Vagina (tissue), 2 donors: ENCODE data around the gene SEC62. TPM values are rescaled to one million over a fixed set of nuclear protein-coding genes. Genes with fewer than 3 reads are reported as not detected.

Experiments used
- DNase-seq, 2 donors: peaks; one replicate each; pipeline ENCODE4 v3.0.0-alpha.2; 2017; ENCODE audit errors: extremely low spot score in 2 of 2
- H3K27ac ChIP-seq: fragments of 200-600 bp; sonication (generic); one replicate; pipeline ENCODE4 v1.5.1; 2019
- H3K27me3 ChIP-seq: fragments of 200-600 bp; sonication (generic); one replicate; pipeline ENCODE4 v1.5.1; 2019
- H3K36me3 ChIP-seq, 2 donors: fragments of 200-600 bp; sonication (generic); one replicate each; pipeline ENCODE4 v1.5.1; 2017 to 2019
- H3K4me1 ChIP-seq: fragments of 200-600 bp; sonication (generic); one replicate; pipeline ENCODE4 v1.5.1; 2019
- H3K4me3 ChIP-seq, 2 donors: fragments of 200-600 bp; sonication (generic); 1 replicate in 1 of 2; 2 replicates in 1 of 2; pipeline ENCODE4 v1.5.1; 2016 to 2019
- H3K9me3 ChIP-seq: fragments of 200-600 bp; sonication (generic); one replicate; pipeline ENCODE4 v1.5.1; 2019
- POLR2A ChIP-seq, 2 donors: fragments of 450-650 bp; IDR thresholded peaks; one replicate each; pipeline ENCODE4 v1.6.1; 2017; ENCODE audit warnings: antibody characterized with exemption in 2 of 2, mild to moderate bottlenecking in 2 of 2, moderate library complexity in 2 of 2
- POLR2AphosphoS5 ChIP-seq, 2 donors: sonication (generic); formaldehyde crosslinking; IDR thresholded peaks; one replicate each; pipeline ENCODE4 v1.9.0; 2017; ENCODE audit warnings: antibody characterized with exemption in 2 of 2, mild to moderate bottlenecking in 2 of 2, low read depth in 1 of 2; ENCODE audit not compliant: insufficient read depth in 1 of 2
- intact Hi-C: fragments of 100-400 bp; cut with DNase I; formaldehyde crosslinking; loops from one replicate; pipeline ENCODE4 v1.15.1; 2023
- total RNA-seq: library from RNA; depleted of rRNA; stranded (reverse); fragments of >200 nt; gene quantifications from one replicate; pipeline ENCODE4 v1.2.3, GENCODE V29; 2016
- TF ChIP-seq, protein P1 (sequence below), 3 experiments: fragments of 450-650 bp in 2 of 3; fragments of 200-600 bp in 1 of 3; sonication (generic) in 1 of 3; IDR thresholded peaks; one replicate each; pipeline ENCODE4 v1.5.1; 2017 to 2019; ENCODE audit warnings: antibody characterized with exemption in 3 of 3, mild to moderate bottlenecking in 2 of 3, moderate library complexity in 2 of 3

Gene SEC62
- total RNA-seq, 1 donor from 2014 or later, result 38.1 TPM

DNA sequence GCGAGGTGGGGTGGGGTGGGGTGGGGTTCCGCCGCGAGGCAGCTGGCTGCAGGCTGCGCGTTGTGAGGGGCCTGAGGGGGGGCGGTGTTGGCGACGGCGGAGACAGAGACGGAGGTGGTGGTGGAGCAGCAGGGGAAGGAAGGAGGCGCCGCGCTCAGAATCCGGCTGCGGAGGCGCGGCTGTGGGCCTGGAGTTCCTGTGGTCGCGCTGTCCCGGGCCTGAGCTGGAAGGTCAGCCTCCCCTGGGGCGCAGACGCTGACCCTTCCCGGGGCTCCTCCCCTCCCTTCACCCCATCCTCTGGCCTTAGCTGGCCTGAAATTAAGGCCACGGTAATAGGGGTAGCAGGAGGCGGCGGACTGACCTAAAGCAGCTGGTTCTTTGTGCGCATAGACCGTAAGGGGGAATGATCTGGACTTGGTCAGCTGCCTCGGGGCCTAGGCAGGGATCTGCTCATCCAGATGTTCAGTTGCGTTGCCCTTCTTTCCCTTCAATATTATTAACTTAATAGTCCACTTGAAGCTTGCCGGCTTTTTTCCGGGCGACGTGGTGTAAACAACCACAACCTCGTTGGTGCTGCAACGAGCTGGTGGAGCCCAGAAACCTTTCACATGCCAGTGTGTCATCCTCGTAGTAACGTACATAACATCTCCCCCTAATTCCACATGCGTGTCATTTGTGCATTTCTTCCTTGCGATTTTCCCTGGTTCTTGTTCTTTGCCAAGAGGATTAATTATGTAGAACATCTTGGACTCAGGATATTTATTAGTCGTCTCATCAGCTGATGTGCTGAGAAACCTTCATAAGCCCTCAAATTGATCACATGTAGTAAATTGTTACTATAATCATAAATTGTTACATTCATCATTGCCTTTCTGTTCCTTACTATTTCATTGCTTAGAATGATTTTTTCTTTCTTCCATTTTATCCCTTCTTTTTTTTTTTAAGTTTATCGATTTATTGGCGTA, 626 bp downstream of the SEC62 start:
- TF ChIP-seq POLR2A (IDR thresholded peaks at IDR 0.05), result no peak
- TF ChIP-seq, protein P1, sequence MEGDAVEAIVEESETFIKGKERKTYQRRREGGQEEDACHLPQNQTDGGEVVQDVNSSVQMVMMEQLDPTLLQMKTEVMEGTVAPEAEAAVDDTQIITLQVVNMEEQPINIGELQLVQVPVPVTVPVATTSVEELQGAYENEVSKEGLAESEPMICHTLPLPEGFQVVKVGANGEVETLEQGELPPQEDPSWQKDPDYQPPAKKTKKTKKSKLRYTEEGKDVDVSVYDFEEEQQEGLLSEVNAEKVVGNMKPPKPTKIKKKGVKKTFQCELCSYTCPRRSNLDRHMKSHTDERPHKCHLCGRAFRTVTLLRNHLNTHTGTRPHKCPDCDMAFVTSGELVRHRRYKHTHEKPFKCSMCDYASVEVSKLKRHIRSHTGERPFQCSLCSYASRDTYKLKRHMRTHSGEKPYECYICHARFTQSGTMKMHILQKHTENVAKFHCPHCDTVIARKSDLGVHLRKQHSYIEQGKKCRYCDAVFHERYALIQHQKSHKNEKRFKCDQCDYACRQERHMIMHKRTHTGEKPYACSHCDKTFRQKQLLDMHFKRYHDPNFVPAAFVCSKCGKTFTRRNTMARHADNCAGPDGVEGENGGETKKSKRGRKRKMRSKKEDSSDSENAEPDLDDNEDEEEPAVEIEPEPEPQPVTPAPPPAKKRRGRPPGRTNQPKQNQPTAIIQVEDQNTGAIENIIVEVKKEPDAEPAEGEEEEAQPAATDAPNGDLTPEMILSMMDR (IDR thresholded peaks at IDR 0.05), result no peak
- peak in 1 of 2 donors; percentile 57 for TF ChIP-seq POLR2AphosphoS5 (IDR thresholded peaks at IDR 0.05; ENCODE audit: insufficient read depth in 1 of 2, low read depth in 1 of 2)
- peak overlapping the region; percentile 65 to 88 for H3K4me3 ChIP-seq
- no peaks in the 10 kb centered on the region for H3K9me3 ChIP-seq
- H3K27ac ChIP-seq, result peak overlapping the region; percentile 99
- no peak for DNase-seq
- no peaks in the 10 kb centered on the region for H3K27me3 ChIP-seq
- H3K4me1 ChIP-seq, result peaks cover 57% of the 10 kb centered on the region
- H3K36me3 ChIP-seq, result no peaks in the 10 kb centered on the region
- intact Hi-C loops, result no loop called here

DNA sequence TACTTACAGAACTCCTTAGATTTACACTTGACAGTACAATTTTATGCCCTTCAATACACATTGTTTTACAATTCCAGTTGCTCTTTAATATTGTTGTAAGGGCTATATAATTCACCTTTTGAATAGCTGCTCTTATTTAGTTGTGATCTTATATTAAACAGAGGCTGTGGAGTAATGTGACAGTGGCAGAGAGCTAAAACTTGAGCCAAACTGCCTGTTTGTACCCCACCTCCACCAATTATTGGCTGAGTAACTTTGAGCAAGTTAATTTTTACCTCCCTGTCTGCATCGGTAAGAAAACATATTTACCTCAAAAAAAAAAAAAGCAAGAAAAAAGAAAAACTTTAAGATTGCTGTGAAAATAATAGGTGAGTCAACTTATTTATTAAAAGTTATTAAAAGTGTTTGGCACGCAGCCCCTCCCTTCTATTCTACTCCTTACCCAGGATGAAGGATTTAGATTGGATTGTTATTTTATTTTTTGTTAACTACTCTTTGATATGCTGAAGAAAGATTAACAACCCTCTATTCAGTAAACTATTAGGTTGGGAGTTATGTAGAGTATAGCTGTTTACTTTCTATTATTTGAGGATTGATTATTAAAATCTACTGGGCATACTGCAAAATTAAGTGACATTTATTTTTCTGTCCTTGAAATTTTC, 1.7 kb downstream of the SEC62 start:
- Histone ChIP-seq H3K27me3 (no peaks in the 10 kb centered on the region), H3K4me1 (peaks cover 63% of the 10 kb centered on the region), H3K27ac (peak overlapping the region; percentile 99), H3K9me3 (no peaks in the 10 kb centered on the region), H3K36me3 (no peaks in the 10 kb centered on the region), H3K4me3 (peak overlapping the region in 1 of 2 donors; percentile 88)
- no peak for TF ChIP-seq POLR2AphosphoS5 (IDR thresholded peaks at IDR 0.05; ENCODE audit: insufficient read depth in 1 of 2, low read depth in 1 of 2)
- TF ChIP-seq, protein P1 (IDR thresholded peaks at IDR 0.05), result no peak
- no peak for TF ChIP-seq POLR2A (IDR thresholded peaks at IDR 0.05)
- intact Hi-C loops, result no loop called here
- no peak for DNase-seq

DNA sequence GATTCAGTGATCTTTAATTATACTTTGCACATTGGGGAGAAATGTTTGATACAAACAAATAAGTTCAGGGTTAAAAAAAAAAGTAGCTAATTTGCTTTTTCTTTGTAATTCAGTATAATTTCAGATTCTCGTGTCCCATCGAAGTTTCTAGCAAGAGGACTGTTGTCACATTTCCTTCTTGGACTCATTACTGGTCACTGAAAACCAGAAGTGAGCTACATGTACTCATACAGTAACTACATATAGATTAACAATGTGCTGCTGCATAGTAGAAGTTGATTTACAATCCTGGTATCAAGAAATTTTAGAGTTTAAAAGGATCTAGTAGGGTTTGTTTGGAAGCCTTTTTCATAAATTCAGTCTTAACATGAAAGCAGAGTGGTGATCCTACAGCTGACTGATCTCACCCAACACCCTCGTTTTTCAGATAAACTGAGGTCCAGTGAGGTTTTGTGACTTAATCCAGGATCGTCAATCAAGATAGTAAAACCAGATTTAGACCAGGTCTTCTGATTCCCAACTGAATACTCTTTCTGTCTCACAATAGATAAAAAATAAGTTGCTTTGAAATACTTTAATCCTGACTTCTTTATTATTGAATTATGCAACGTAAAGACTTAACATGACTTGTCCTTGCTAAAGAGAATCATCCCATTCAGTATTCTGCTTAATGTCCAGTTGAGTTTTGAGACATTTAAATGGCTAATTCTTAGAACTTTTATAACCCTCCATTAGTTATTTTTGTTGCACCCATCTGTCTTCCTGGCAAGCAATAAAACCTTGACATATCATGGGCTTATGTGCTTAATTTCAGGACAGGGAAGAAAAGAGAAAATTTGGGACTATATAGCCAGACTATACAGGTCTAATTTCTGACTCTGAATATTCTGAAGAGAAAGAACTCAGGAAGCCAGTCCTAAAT, 2.8 kb downstream of the SEC62 start:
- intact Hi-C loops, result no loop called here
- no peak for DNase-seq
- Histone ChIP-seq H3K4me3 (no peak overlapping the region), H3K27me3 (no peaks in the 10 kb centered on the region), H3K27ac (no peak overlapping the region), H3K9me3 (no peaks in the 10 kb centered on the region), H3K36me3 (no peaks in the 10 kb centered on the region), H3K4me1 (peaks cover 63% of the 10 kb centered on the region)
- TF ChIP-seq, protein P1 (IDR thresholded peaks at IDR 0.05), result no peak
- TF ChIP-seq POLR2A (IDR thresholded peaks at IDR 0.05) (no peak), POLR2AphosphoS5 (IDR thresholded peaks at IDR 0.05; ENCODE audit: insufficient read depth in 1 of 2, low read depth in 1 of 2) (no peak)

DNA sequence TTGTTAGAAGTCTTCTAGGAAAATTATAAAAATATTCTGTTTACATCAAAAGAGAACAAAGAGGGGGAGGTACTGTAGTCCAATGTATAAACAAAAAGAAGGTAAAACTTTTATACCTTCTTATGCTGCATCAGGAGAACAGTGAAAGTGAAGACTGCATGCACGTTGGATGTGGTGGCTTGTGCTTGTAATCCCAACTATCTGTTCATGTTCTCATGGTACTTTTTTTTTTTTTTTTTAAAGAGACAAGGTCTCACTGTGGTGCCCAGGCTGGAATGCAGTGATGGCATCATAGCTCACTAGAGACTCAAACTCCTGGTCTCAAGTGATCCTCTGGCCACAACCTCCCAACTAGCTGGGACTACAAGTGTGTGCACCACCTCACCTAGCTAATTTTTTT, 4.2 kb downstream of the SEC62 start:
- no peak overlapping the region for H3K4me3 ChIP-seq
- no peaks in the 10 kb centered on the region for H3K27me3 ChIP-seq
- H3K9me3 ChIP-seq, result no peaks in the 10 kb centered on the region
- TF ChIP-seq, protein P1 (IDR thresholded peaks at IDR 0.05), result no peak
- TF ChIP-seq POLR2A (IDR thresholded peaks at IDR 0.05) (no peak), POLR2AphosphoS5 (IDR thresholded peaks at IDR 0.05; ENCODE audit: insufficient read depth in 1 of 2, low read depth in 1 of 2) (no peak)
- intact Hi-C loops, result no loop called here
- H3K27ac ChIP-seq, result no peak overlapping the region
- DNase-seq, result no peak
- H3K4me1 ChIP-seq, result peaks cover 59% of the 10 kb centered on the region
- H3K36me3 ChIP-seq, result peaks cover 0 to 6% of the 10 kb centered on the region in 2 donors
